Lung (tissue), 12 donors: Measurements from ENCODE around the gene HAAO. TPM values are rescaled to one million over a fixed set of nuclear protein-coding genes. Genes with fewer than 3 reads are reported as not detected.
A peak's percentile ranks its signal among the peaks of the same experiment; 100 is the strongest.

Source experiments
- ATAC-seq: fragments of 200-7000 bp; cut with Tn5 transposase; one replicate; pipeline ENCODE4 v1.9.1; 2020; ENCODE audit warnings: moderate number of reproducible peaks; ENCODE audit not compliant: insufficient read depth, low FRiP score
- DNase-seq, 3 donors: peaks; one replicate each; pipeline ENCODE4 v3.0.0-alpha.2; 2013 to 2017
- H3K27ac ChIP-seq, 2 donors: one replicate each; pipeline ENCODE4 v1.5.1; 2013; ENCODE audit warnings: mild to moderate bottlenecking in 2 of 2, moderate library complexity in 2 of 2, control low read depth in 1 of 2, inconsistent platforms in 1 of 2, low read depth in 1 of 2, low read length in 1 of 2
- H3K27me3 ChIP-seq, 3 donors: one replicate each; pipeline ENCODE4 v1.5.1; 2013; ENCODE audit warnings: low read length in 2 of 3; ENCODE audit not compliant: control insufficient read depth in 3 of 3, insufficient read depth in 3 of 3
- H3K36me3 ChIP-seq, 4 donors: one replicate each; pipeline ENCODE4 v1.5.1; 2013; ENCODE audit warnings: low read length in 4 of 4, mild to moderate bottlenecking in 1 of 4, moderate library complexity in 1 of 4; ENCODE audit not compliant: control insufficient read depth in 4 of 4, insufficient read depth in 4 of 4
- H3K4me1 ChIP-seq, 5 donors: one replicate each; pipeline ENCODE4 v1.5.1; 2013; ENCODE audit warnings: low read length in 5 of 5, mild to moderate bottlenecking in 2 of 5, moderate library complexity in 1 of 5; ENCODE audit not compliant: control insufficient read depth in 5 of 5, insufficient read depth in 5 of 5
- H3K4me3 ChIP-seq: one replicate; pipeline ENCODE4 v1.5.1; 2013; ENCODE audit warnings: mild to moderate bottlenecking, control low read depth, moderate library complexity
- H3K9ac ChIP-seq, 2 donors: one replicate each; pipeline ENCODE4 v1.5.1; 2013; ENCODE audit warnings: low read length in 2 of 2, control low read depth in 1 of 2; ENCODE audit not compliant: insufficient read depth in 1 of 2
- H3K9me3 ChIP-seq, 4 donors: one replicate each; pipeline ENCODE4 v1.5.1; 2013; ENCODE audit warnings: low read length in 3 of 4, mild to moderate bottlenecking in 1 of 4, moderate library complexity in 1 of 4; ENCODE audit not compliant: control insufficient read depth in 4 of 4, insufficient read depth in 3 of 4
- CTCF ChIP-seq: IDR thresholded peaks from 2 replicates; pipeline ENCODE4 v1.5.1; 2012; ENCODE audit warnings: mild to moderate bottlenecking; ENCODE audit errors: control extremely low read depth, extremely low read depth
- WGBS, 2 donors: extraction: QIAGEN DNeasy Blood & Tissue Kit; methylation state at CpG; one replicate each; pipeline ENCODE4 v1.1.7; 2013; 5-methylcytosine and 5-hydroxymethylcytosine counted together
- polyA plus RNA-seq, 2 donors: library from polyadenylated mRNA; stranded (reverse); fragments of 200-250 nt; gene quantifications; one replicate each; pipeline ENCODE4 v1.2.1, GENCODE V29; 2013
- total RNA-seq, 2 donors: library from RNA; depleted of rRNA in 1 of 2; stranded (reverse); fragments of >200 nt in 1 of 2; gene quantifications; one replicate each; pipeline ENCODE4 v1.2.1, GENCODE V29; 2014 to 2021
- donor health status: control.
- donor health status: control.
- donor health status: Bipolar disorder and iron deficiency.
- donor health status: healthy.
- donor health status: DM: yes; HTN: yes; CAD: no.

The HAAO gene
- total and polyA plus RNA-seq, 4 donors, result 3.7 to 13.0 (median 9.4) TPM

- H3K36me3 ChIP-seq, result no peaks in the 10 kb centered on the region
- TF ChIP-seq CTCF, result no peak
- ATAC-seq (no peak), DNase-seq (peak; percentile 44 to 65 (median 57))
- 70 to 83% methylated on average over 4 of the region's 4 CpGs for WGBS, 2 donors
- peaks cover 0 to 17% (median 5%) of the 10 kb centered on the region in 5 donors for H3K4me1 ChIP-seq
- no peaks in the 10 kb centered on the region for H3K27me3 ChIP-seq
- no peaks in the 10 kb centered on the region for H3K9me3 ChIP-seq
- no peak overlapping the region for H3K9ac ChIP-seq
- H3K4me3 ChIP-seq, result no peak overlapping the region
- no peak overlapping the region for H3K27ac ChIP-seq
These were observed 9.0 kb upstream of the HAAO start for GRCh38 chr2:42801381-42801780.

- Histone ChIP-seq H3K36me3 (no peaks in the 10 kb centered on the region), H3K4me3 (no peak overlapping the region), H3K27me3 (no peaks in the 10 kb centered on the region), H3K4me1 (peaks cover 0 to 20% (median 5%) of the 10 kb centered on the region in 5 donors), H3K9ac (no peak overlapping the region), H3K27ac (no peak overlapping the region), H3K9me3 (no peaks in the 10 kb centered on the region)
- ATAC-seq (peak; percentile 19), DNase-seq (peak; percentile 68 to 83 (median 83))
- TF ChIP-seq CTCF, result no peak
- 78 to 85% methylated on average over 2 of the region's 2 CpGs for WGBS, 2 donors
These were observed 8.6 kb upstream of the HAAO start for GRCh38 chr2:42800981-42801380.

- H3K27me3 ChIP-seq, result no peaks in the 10 kb centered on the region
- H3K4me1 ChIP-seq, result peaks cover 0 to 23% (median 5%) of the 10 kb centered on the region in 5 donors
- 88 to 90% methylated on average over 4 of the region's 4 CpGs for WGBS, 2 donors
- no peak overlapping the region for H3K9ac ChIP-seq
- no peak for TF ChIP-seq CTCF
- H3K4me3 ChIP-seq, result no peak overlapping the region
- DNase-seq, result no peak
- H3K9me3 ChIP-seq, result no peaks in the 10 kb centered on the region
- no peak for ATAC-seq
- H3K27ac ChIP-seq, result no peak overlapping the region
- H3K36me3 ChIP-seq, result no peaks in the 10 kb centered on the region
These were observed 8.1 kb upstream of the HAAO start for GRCh38 chr2:42800461-42800962.

- no peaks in the 10 kb centered on the region for H3K27me3 ChIP-seq
- H3K36me3 ChIP-seq, result no peaks in the 10 kb centered on the region
- no peak for DNase-seq
- 89 to 96% methylated on average over 4 of the region's 4 CpGs for WGBS, 2 donors
- H3K27ac ChIP-seq, result no peak overlapping the region
- peaks cover 0 to 27% (median 5%) of the 10 kb centered on the region in 5 donors for H3K4me1 ChIP-seq
- no peak for TF ChIP-seq CTCF
- H3K9ac ChIP-seq, result no peak overlapping the region
- no peaks in the 10 kb centered on the region for H3K9me3 ChIP-seq
- H3K4me3 ChIP-seq, result no peak overlapping the region
- ATAC-seq, result no peak
These were observed 7.5 kb upstream of the HAAO start for GRCh38 chr2:42799881-42800280.
